ENCODE data around the gene CST11.

Gene CST11

GRCh38 chr20:23425129-23425528 lies 27.5 kb downstream of the CST11 start:
- TF ChIP-seq CTCF (IDR thresholded peaks at IDR 0.05; ENCODE audit: low read depth, low read length, missing control alignments) = no peak

GRCh38 chr20:23420943-23421931 lies 31.4 kb downstream of the CST11 start, which contains the start of gene NAPB:
NAPB (minus strand) TSS chr20:23421488; CDS start chr20:23421402, 86 bp downstream.
- TF ChIP-seq CTCF (IDR thresholded peaks at IDR 0.05; ENCODE audit: low read depth, low read length, missing control alignments) = peak; percentile 48
- peak; percentile 91 for DNase-seq
- Histone ChIP-seq H3K27me3 (replicated peaks) (no peaks in the 10 kb centered on the region), H3K36me3 (replicated peaks) (no peaks in the 10 kb centered on the region), H3K27ac (peak within 1 kb of the TSS; percentile 72), H3K4me3 (ENCODE audit: low read depth, low read length) (peak within 1 kb of the TSS; percentile 91)
- in situ Hi-C loops (cut with HindIII; ENCODE audit: low pct_ligation_motif_present, low sequenced_read_pairs) = no loop called here

More at GRCh38 chr20:23425129-23425528, 27.5 kb downstream of the CST11 start:
- no peaks in the 10 kb centered on the region for H3K27me3 ChIP-seq (replicated peaks)
- H3K4me3 ChIP-seq (ENCODE audit: low read depth, low read length) = no peak overlapping the region
- in situ Hi-C loops (cut with HindIII; ENCODE audit: low pct_ligation_motif_present, low sequenced_read_pairs) = no loop called here
- H3K36me3 ChIP-seq (replicated peaks) = no peaks in the 10 kb centered on the region
- no peak for DNase-seq
- H3K27ac ChIP-seq = no peak overlapping the region

GRCh38 chr20:23419995-23420901 lies 32.4 kb downstream of the CST11 start:
- peak; percentile 47 for DNase-seq
- Histone ChIP-seq H3K36me3 (replicated peaks) (no peaks in the 10 kb centered on the region), H3K27me3 (replicated peaks) (no peaks in the 10 kb centered on the region), H3K27ac (peak overlapping the region; percentile 72), H3K4me3 (ENCODE audit: low read depth, low read length) (peak overlapping the region; percentile 91)
- in situ Hi-C loops (cut with HindIII; ENCODE audit: low pct_ligation_motif_present, low sequenced_read_pairs) = no loop called here
- no peak for TF ChIP-seq CTCF (IDR thresholded peaks at IDR 0.05; ENCODE audit: low read depth, low read length, missing control alignments)

GRCh38 chr20:23419657-23419994 lies 33.0 kb downstream of the CST11 start:
- Histone ChIP-seq H3K27me3 (replicated peaks) (no peaks in the 10 kb centered on the region), H3K4me3 (ENCODE audit: low read depth, low read length) (peak overlapping the region; percentile 91), H3K36me3 (replicated peaks) (no peaks in the 10 kb centered on the region), H3K27ac (peak overlapping the region; percentile 72)
- in situ Hi-C loops (cut with HindIII; ENCODE audit: low pct_ligation_motif_present, low sequenced_read_pairs) = no loop called here
- TF ChIP-seq CTCF (IDR thresholded peaks at IDR 0.05; ENCODE audit: low read depth, low read length, missing control alignments) = no peak
- DNase-seq = no peak

- DNase-seq = no peak
- H3K27me3 ChIP-seq (replicated peaks) = no peaks in the 10 kb centered on the region
- no peaks in the 10 kb centered on the region for H3K36me3 ChIP-seq (replicated peaks)
- H3K4me3 ChIP-seq (ENCODE audit: low read depth, low read length) = no peak overlapping the region
- in situ Hi-C loops (cut with HindIII; ENCODE audit: low pct_ligation_motif_present, low sequenced_read_pairs) = no loop called here
- TF ChIP-seq CTCF (IDR thresholded peaks at IDR 0.05; ENCODE audit: low read depth, low read length, missing control alignments) = no peak
- H3K27ac ChIP-seq = no peak overlapping the region
These were observed 34.8 kb downstream of the CST11 start for GRCh38 chr20:23417861-23418260.
